Tibial artery (tissue), 4 donors: ENCODE results near the gene CD47.
A peak's percentile ranks its signal among the peaks of the same experiment; 100 is the strongest.

Experiments used
- DNase-seq, 2 donors: peaks; one replicate each; pipeline ENCODE4 v3.0.0-alpha.2; 2019
- H3K27ac ChIP-seq, 2 donors: fragments of 200-600 bp; sonication (generic) in 1 of 2; 1 replicate in 1 of 2; 2 replicates in 1 of 2; pipeline ENCODE4 v1.5.1; 2018 to 2019; ENCODE audit warnings: mild to moderate bottlenecking in 1 of 2
- H3K27me3 ChIP-seq, 2 donors: fragments of 200-600 bp; sonication (generic) in 1 of 2; one replicate each; pipeline versions ENCODE4 v1.5.1 to v1.6.0; 2016 to 2019
- H3K36me3 ChIP-seq, 3 donors: fragments of 200-600 bp; sonication (generic) in 2 of 3; one replicate each; pipeline ENCODE4 v1.5.1; 2016 to 2019; ENCODE audit warnings: mild to moderate bottlenecking in 2 of 3
- H3K4me1 ChIP-seq, 4 donors: fragments of 200-600 bp; sonication (generic) in 2 of 4; 1 replicate in 3 of 4; 2 replicates in 1 of 4; pipeline ENCODE4 v1.5.1; 2016 to 2019
- H3K4me3 ChIP-seq, 2 donors: fragments of 200-600 bp; sonication (generic) in 1 of 2; 1 replicate in 1 of 2; 2 replicates in 1 of 2; pipeline ENCODE4 v1.5.1; 2018 to 2019; ENCODE audit warnings: mild to moderate bottlenecking in 2 of 2
- H3K9me3 ChIP-seq, 3 donors: fragments of 200-600 bp; sonication (generic) in 1 of 3; one replicate each; pipeline ENCODE4 v1.5.1; 2016 to 2019
- intact Hi-C: fragments of 100-400 bp; cut with DNase I; formaldehyde crosslinking; loops from one replicate; pipeline ENCODE4 v1.15.0; 2023; ENCODE audit warnings: low total_unique reads
- TF ChIP-seq, protein P1 (sequence below), 2 experiments: fragments of 200-600 bp in 1 of 2; fragments of 450-650 bp in 1 of 2; IDR thresholded peaks; one replicate each; pipeline ENCODE4 v1.5.1; 2017 to 2019; ENCODE audit warnings: antibody characterized with exemption in 2 of 2, mild to moderate bottlenecking in 1 of 2, moderate library complexity in 1 of 2

The CD47 gene

DNA sequence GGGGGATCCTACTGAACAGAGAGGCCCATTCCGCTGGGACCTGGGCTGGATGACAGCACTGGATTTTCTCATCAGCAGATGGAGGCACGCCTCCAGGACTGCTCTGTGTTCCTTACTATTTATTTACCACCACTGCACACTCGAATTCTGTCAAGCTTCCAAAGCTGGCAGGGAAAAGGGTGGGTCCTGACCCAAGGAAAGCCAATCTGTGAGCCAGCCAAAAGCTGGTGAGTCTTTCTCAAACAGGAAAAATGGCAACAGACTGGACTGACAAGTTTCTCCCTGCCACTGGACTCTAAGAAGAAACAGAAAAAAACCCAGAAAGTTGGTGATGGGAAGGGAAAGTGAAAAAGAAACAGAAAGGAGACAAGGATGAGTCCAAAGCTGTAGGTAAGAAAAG lies 37.8 kb downstream of the CD47 start:
- intact Hi-C loops = no loop called here
- H3K27ac ChIP-seq = peak overlapping the region in 1 of 2 donors; percentile 33
- peaks cover 0 to 22% (median 0%) of the 10 kb centered on the region in 4 donors for H3K4me1 ChIP-seq
- no peak overlapping the region for H3K4me3 ChIP-seq
- H3K27me3 ChIP-seq = no peaks in the 10 kb centered on the region
- TF ChIP-seq, protein P1, sequence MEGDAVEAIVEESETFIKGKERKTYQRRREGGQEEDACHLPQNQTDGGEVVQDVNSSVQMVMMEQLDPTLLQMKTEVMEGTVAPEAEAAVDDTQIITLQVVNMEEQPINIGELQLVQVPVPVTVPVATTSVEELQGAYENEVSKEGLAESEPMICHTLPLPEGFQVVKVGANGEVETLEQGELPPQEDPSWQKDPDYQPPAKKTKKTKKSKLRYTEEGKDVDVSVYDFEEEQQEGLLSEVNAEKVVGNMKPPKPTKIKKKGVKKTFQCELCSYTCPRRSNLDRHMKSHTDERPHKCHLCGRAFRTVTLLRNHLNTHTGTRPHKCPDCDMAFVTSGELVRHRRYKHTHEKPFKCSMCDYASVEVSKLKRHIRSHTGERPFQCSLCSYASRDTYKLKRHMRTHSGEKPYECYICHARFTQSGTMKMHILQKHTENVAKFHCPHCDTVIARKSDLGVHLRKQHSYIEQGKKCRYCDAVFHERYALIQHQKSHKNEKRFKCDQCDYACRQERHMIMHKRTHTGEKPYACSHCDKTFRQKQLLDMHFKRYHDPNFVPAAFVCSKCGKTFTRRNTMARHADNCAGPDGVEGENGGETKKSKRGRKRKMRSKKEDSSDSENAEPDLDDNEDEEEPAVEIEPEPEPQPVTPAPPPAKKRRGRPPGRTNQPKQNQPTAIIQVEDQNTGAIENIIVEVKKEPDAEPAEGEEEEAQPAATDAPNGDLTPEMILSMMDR (IDR thresholded peaks at IDR 0.05) = no peak
- peak in 1 of 2 donors; percentile 69 for DNase-seq
- H3K9me3 ChIP-seq = no peaks in the 10 kb centered on the region
- H3K36me3 ChIP-seq = peaks cover 21 to 32% (median 29%) of the 10 kb centered on the region in 3 donors

DNA sequence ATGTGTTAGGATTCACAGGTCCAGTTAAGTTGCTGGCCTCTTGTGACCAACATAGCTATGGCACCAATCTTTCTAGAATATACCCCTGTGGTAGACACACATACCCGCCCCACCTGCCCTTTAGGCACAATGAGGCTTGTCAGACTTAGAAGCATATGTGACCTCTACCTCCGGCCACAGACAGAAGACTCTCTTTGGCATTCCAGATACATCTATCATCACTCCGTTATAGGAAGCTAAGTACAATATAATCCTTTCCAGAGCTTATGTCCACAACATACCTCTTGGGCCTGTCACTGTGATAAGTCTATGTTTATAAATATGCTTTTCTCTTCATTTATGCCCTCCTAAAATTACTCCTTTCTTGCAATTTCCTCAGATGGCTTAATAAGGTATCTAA lies 39.8 kb downstream of the CD47 start:
- Histone ChIP-seq H3K9me3 (no peaks in the 10 kb centered on the region), H3K27me3 (no peaks in the 10 kb centered on the region), H3K4me1 (peaks cover 0 to 22% (median 0%) of the 10 kb centered on the region in 4 donors), H3K27ac (no peak overlapping the region), H3K4me3 (no peak overlapping the region), H3K36me3 (peaks cover 21 to 32% (median 23%) of the 10 kb centered on the region in 3 donors)
- TF ChIP-seq, protein P1 (IDR thresholded peaks at IDR 0.05) = no peak
- intact Hi-C loops = no loop called here
- no peak for DNase-seq

DNA sequence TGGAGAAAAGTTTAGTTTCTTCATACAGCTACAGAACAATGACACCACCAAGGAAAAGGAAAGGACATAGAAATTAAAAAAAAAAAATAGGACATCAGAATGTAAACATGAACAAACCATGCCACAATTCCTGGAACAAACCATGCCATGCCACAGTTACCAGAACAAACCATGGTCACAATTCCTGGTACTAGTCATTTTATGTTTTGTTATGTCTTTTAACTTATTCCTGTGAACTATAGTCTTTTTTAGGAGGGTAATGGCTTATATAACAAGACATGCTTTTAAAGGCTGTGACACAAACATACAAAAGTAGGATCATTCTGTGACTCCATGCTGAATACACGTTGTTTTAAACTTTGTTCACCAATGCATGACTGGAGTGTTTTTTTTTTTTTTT lies 42.8 kb downstream of the CD47 start:
- H3K36me3 ChIP-seq = peaks cover 18 to 38% (median 21%) of the 10 kb centered on the region in 3 donors
- no peak overlapping the region for H3K27ac ChIP-seq
- no peak for DNase-seq
- intact Hi-C loops = no loop called here
- no peak overlapping the region for H3K4me3 ChIP-seq
- H3K27me3 ChIP-seq = no peaks in the 10 kb centered on the region
- TF ChIP-seq, protein P1 (IDR thresholded peaks at IDR 0.05) = no peak
- H3K4me1 ChIP-seq = peaks cover 0 to 8% (median 0%) of the 10 kb centered on the region in 4 donors
- no peaks in the 10 kb centered on the region for H3K9me3 ChIP-seq

DNA sequence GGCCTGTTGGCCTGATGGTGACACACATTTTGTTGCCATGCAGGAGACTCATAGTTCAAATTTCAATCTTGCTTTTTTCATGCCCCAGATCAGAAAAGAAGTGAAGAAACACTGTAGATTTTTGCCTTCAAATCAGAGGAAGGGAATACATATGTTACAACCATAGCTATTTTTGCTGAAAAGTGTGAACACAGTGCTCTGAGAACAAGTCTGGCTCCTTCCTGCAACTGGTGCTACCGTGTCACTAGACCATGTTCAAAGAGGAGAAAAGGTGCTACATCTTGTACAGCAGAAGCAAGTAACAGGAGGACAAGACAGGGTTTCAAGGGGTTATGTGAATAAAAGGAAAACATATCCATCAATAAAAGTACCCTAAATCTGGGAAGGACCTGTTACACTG lies 44.6 kb downstream of the CD47 start:
- no peaks in the 10 kb centered on the region for H3K9me3 ChIP-seq
- H3K36me3 ChIP-seq = peaks cover 28 to 46% (median 31%) of the 10 kb centered on the region in 3 donors
- no peaks in the 10 kb centered on the region for H3K4me1 ChIP-seq
- H3K4me3 ChIP-seq = no peak overlapping the region
- no peak for DNase-seq
- no peak overlapping the region for H3K27ac ChIP-seq
- H3K27me3 ChIP-seq = no peaks in the 10 kb centered on the region
- intact Hi-C loops = no loop called here
- TF ChIP-seq, protein P1 (IDR thresholded peaks at IDR 0.05) = no peak

DNA sequence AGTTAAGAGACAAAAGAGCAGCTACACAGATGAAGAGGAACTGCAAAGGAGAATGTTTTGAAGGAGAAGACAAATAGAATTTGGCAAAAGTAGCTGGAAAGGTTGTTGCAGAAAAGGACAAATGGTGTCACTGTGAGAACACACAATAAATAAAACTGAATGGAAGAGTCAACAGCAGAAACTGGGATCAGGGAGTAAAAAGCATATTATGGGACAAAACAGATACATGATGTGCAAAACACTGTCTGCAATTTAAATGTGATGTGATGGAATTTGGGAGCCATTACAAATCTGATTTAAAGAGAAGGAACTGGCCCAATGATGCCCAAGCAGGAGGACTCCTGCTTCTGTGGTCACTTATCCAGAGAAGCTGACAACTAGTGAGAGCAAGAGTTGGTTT lies 46.1 kb downstream of the CD47 start:
- intact Hi-C loops = no loop called here
- peaks cover 14 to 41% (median 27%) of the 10 kb centered on the region in 3 donors for H3K36me3 ChIP-seq
- no peak overlapping the region for H3K4me3 ChIP-seq
- H3K27ac ChIP-seq = no peak overlapping the region
- no peak for DNase-seq
- H3K9me3 ChIP-seq = no peaks in the 10 kb centered on the region
- TF ChIP-seq, protein P1 (IDR thresholded peaks at IDR 0.05) = no peak
- no peaks in the 10 kb centered on the region for H3K4me1 ChIP-seq
- H3K27me3 ChIP-seq = no peaks in the 10 kb centered on the region

DNA sequence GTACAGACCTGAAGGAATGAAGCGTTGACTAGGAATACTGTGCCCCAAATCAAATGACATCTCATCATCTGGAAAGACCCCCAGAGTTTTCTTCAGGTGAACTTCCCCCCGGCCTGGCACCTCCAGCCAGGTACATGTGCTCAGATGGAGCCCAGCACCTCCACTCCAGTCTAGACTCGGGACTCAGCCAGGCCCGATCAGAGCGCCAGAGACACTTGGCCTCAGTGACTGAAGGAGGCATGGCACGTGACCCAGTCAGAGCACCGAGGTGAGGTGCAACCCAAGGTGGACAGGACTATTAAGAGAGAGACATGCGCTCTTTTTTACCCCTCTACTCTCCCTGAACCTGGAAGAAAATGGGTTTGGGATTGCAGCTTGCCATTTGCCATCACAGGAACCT lies 48.5 kb downstream of the CD47 start:
- no peak overlapping the region for H3K27ac ChIP-seq
- H3K27me3 ChIP-seq = no peaks in the 10 kb centered on the region
- H3K9me3 ChIP-seq = no peaks in the 10 kb centered on the region
- TF ChIP-seq, protein P1 (IDR thresholded peaks at IDR 0.05) = no peak
- H3K4me3 ChIP-seq = no peak overlapping the region
- peaks cover 13 to 41% (median 30%) of the 10 kb centered on the region in 3 donors for H3K36me3 ChIP-seq
- H3K4me1 ChIP-seq = no peaks in the 10 kb centered on the region
- intact Hi-C loops = no loop called here
- DNase-seq = no peak
